Kasumi-1 (cell line): Measurements from ENCODE around the gene SLC12A7.
"Not testable (repeated sequence)": the region's sequence is repeated elsewhere in the genome, so short reads cannot be mapped to it uniquely, and the experiment has no call there.

Source experiments
- DNase-seq, 2 experiments: peaks; one replicate each; lab custom pipeline; 2025; lab: John Stamatoyannopoulos, UW

Gene SLC12A7

DNA sequence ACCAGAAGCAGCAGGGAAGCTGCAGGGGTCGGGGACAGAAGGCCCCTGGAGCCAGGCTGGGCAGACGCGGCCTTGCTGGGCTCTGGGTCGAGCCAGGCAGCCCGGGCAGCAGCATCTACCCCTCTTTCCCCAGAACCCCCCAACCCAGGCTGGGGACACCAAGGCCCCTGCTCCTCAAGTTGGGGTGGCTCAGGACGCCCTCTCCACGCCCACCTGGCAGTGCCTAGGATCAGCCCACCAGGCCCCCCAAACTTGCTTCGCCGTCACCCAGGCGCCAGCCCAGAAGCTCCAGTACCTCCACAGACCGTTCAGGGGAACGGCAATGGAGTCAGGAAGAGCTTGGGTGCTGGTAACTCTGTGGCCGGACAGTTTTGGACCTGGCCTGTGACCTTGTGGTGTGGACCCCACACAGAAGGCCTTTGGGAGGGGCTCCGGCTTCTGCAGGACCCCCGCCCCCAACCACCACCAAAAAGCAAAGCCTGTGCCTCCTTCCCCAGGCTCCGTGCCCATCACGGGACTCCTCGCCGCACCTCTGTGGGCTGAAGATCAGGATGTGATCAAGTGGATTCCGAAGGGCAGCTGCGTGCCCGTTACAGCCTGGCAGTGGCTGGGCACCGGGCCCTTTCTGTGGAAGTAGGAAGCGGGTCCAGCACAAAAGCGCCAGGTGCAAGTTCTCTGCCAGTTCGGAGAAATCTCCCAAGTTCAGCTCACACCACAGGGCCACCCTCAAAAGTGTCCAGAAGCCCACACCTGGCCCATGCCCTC, 2.1 kb downstream of the SLC12A7 start:
- DNase-seq, result no peak

DNA sequence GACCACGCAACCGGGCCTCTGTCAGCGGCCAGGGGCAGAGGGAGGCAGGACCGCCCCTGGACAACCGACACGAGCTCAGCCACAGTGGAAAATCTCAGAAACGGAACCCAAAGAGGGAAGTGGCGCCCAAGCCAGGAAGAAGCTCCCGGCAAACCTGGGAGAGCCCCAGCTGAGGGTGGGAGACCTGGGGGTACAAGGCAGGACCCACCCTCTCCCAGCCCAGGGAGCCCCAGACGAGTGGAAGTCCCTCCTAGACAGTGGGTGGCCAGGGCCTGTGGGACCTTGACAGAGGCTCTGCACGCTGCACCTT, 3.0 kb downstream of the SLC12A7 start:
- DNase-seq, result peak in 1 of 2 experiments; percentile 7

DNA sequence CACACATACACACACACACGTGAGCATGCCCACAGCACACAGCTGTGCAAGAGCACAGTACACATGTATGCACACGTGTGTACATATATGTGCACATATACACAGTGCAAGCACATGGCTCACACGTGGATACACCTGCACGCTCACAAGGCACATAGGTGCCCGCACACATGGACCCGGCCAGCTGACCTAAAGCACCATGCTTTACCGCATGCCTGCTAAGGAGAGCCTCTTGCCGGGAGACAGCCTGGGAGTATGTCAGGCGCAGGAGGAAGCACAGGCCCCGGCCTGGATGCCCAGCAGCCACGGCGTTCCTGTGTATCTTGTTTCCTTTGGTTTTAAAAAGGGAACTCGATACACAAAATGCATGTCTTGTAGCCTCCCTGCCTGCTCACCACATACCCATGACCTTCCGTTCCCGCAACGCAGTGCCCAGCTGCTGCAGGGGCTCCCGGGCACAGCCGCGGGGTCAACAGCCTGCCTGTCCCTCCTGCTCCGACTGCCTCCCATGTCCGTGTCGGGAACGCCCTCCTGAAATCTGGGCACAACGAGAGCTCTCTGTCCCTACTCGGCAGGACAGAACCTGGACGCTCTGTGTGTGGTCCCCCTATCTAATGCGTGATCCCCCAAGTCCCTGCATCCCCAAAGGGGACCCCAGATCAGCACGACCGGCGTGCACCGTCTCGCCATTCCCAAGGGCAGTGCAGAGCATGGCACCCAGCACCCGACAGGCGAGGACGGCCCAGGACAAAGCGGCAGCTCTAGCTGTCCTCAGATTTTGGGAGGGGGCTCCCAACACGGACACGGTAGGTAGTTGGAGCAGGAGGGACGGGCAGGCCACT, 3.6 kb downstream of the SLC12A7 start:
- DNase-seq, result peak; percentile 69 to 77

GRCh38 chr5:1107167-1108022, 4.5 kb downstream of the SLC12A7 start:
- DNase-seq, result no peak

DNA sequence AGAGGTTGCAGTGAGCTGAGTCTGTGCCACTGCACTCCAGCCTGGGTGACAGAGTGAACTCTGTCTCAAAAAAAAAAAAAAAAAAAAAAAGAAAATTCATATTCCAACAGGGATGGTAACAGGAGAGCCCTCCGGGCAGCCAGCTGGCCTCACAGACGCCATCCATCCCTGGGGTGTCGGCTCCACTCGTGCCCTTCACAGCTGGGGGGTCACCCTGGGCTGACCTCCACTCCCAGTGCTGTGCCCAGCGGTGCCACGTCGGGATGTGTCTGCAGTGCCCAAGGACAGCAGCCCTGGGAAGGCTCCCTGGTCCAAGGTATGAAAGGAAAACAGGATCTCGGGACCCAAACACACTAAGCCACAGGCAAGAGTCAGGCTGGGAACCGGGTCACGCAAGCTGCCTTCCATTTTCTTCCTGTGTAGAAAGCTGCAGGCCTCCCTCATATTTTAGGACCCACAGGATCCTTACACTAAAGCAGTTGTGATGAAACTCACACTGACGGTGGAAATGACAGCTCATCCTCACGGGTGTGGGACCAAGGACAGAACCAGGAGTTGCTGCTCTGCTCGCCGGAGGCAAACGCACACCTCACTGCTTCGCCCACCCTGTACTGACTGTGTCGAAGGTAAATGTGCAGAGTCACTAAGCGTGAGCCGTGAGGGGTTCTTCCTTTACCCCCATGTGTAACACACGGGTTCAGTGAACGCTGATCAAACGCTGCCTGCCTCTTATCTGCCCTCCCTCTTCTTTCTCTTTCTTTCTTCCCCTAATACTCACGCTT, 5.3 kb downstream of the SLC12A7 start:
- no peak for DNase-seq

GRCh38 chr5:1105350-1106265, 6.3 kb downstream of the SLC12A7 start:
- peak; percentile 62 to 64 for DNase-seq

DNA sequence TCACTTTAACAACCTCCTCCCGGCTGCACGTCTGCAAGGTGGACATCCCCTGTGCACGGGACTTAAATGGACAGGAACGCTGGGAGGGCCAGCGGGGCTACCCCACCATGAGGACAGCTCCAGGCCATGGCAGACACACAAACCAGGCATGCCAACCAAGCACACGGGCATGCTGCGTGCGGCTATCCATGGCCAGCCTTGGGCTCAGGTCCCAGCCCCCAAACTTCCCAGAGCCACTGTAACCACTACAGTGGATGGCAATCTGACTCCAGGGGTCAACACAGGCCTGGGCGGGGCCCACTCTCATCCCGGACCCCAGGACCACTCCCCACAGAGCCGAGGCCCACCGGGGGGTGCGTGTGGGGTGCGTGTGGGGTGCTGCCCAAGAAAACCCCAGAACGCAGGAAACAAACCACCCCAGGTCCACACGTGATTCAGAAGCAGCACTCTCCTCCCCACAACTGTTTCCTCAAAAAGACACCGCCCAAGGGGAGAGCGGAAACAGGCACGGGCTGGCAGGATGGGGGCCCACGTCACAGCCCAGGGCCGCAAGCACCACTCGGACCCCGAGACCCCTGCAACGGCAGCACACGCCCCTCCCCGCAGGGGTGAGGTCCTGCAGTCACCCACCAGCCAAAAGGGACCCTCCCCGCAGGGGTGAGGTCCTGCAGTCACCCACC, 7.4 kb downstream of the SLC12A7 start:
- DNase-seq, result peak; percentile 76 to 77

GRCh38 chr5:1103505-1104326, 8.1 kb downstream of the SLC12A7 start:
- DNase-seq, result peak in 1 of 2 experiments; percentile 13

DNA sequence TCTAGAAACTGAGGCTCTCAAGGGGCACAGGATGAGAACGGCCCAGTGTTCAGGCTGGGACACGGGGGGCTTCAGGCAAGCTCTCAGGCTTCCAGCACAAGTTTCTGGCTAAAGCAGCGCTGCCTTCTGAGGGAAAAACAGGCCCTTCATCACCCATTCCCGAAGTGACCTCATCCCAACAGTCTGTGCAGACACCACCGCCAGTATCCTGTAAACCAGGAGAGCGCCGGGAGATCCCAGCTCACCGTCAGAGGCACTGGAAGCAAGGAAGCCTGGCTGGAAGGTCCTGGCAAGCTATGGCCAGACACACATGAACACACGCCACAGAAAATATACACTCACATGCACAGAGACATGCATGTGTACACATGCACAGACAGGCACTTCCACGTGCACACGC, 8.8 kb downstream of the SLC12A7 start:
- DNase-seq, result no peak

GRCh38 chr5:1101961-1102713, 9.7 kb downstream of the SLC12A7 start:
- DNase-seq, result no peak

DNA sequence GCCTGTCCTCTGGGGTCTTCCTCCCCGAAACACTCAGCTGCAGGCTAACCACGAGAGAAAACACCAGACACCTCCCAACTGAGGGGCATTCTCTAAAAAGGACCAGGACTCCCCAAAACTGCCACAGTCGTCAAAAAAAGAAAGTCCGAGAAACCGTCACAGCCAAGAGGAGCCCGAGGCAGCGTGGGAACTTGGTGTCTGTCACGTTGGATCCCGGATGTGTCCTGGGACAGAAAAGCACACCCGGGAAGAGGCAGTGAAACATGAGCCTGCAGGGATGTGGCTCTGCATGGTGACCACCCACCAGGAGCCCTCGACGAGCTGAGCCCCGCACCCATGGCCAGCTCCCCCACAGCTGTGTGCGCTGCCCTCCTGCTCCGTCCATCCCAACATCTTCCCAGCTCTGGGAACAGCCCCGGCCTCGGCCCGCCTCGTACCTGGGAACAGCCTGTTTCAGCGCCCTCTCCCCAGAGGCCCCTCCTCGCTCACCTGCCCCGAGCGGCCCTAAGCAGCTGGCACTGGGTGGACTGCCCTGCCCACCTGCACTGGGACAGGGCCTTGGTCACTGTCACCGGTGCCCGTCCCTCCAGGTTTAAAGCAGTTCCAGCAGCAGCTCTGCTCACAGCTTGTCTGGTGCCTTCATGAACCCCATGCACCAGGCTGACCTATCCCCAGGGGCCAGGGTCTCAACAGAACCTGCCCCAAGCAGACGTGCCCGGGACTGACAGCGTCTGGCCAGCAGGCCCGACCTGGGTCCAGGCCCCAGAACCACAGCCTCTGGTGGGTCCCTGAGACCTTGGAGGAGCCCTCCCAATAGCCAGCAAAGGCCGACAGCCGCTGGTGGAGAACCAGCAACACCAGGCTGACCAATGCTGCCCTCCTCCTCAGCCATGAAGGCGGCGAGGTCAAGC, 10.9 kb downstream of the SLC12A7 start:
- DNase-seq, result no peak

- no peak for DNase-seq
Measured at GRCh38 chr5:1099926-1100663, 11.8 kb downstream of the SLC12A7 start.

GRCh38 chr5:1098986-1099597, 12.8 kb downstream of the SLC12A7 start:
- DNase-seq, result no peak

- not testable (repeated sequence) for DNase-seq
Measured at GRCh38 chr5:1097988-1098385, 13.9 kb downstream of the SLC12A7 start.

- DNase-seq, result no peak
Measured at GRCh38 chr5:1097381-1097987, 14.4 kb downstream of the SLC12A7 start.

DNA sequence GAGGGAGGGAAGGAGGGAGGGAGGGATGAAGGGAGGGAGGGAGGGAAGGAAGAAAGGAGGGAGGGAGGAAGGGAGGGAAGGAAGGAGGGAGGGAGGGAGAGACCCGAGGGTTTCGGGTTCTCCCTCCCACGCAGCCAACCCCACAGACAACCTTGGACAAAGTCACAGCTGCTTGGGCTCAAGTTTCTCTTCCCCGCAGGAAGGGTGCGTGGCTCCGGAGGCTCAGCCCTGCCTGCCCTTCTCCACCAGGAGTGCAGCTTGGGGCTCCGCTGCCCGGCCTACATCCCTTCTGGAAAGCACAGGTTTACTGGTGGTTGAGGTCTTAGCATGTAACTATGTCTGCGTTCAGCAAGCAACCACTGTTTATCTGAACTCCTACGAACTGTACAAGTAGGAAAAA, 15.0 kb downstream of the SLC12A7 start:
- DNase-seq, result no peak
